Sigmoid colon (tissue), 7 donors: Measurements from ENCODE around the gene ZBTB21. TPM values are rescaled to one million over a fixed set of nuclear protein-coding genes. Genes with fewer than 3 reads are reported as not detected.
A peak's percentile ranks its signal among the peaks of the same experiment; 100 is the strongest.

ENCODE experiments used
- DNase-seq: peaks from one replicate; pipeline ENCODE4 v3.0.0-alpha.2; 2019
- H3K27ac ChIP-seq, 4 donors: fragments of 200-600 bp; sonication (generic); one replicate each; pipeline ENCODE4 v1.5.1; 2016 to 2019; ENCODE audit warnings: mild to moderate bottlenecking in 1 of 4
- H3K27me3 ChIP-seq, 3 donors: fragments of 200-600 bp; sonication (generic); one replicate each; pipeline ENCODE4 v1.5.1; 2019; ENCODE audit warnings: mild to moderate bottlenecking in 1 of 3
- H3K36me3 ChIP-seq, 4 donors: fragments of 200-600 bp; sonication (generic); one replicate each; pipeline ENCODE4 v1.5.1; 2016 to 2019
- H3K4me1 ChIP-seq, 4 donors: fragments of 200-600 bp; sonication (generic); one replicate each; pipeline ENCODE4 v1.5.1; 2017 to 2019
- H3K4me3 ChIP-seq, 4 donors: fragments of 200-600 bp; sonication (generic); one replicate each; pipeline ENCODE4 v1.5.1; 2017 to 2019; ENCODE audit warnings: mild to moderate bottlenecking in 2 of 4, moderate library complexity in 1 of 4
- H3K9me3 ChIP-seq, 4 donors: fragments of 200-600 bp in 3 of 4; sonication (generic) in 3 of 4; one replicate each; pipeline versions ENCODE4 v1.5.1 to v1.6.1; 2013 to 2019
- EP300 ChIP-seq, 4 donors: sonication (generic); formaldehyde crosslinking; IDR thresholded peaks; one replicate each; pipeline ENCODE4 v1.6.1; 2017; ENCODE audit warnings: antibody characterized with exemption in 4 of 4
- POLR2A ChIP-seq, 2 donors: fragments of 450-650 bp; IDR thresholded peaks; one replicate each; pipeline ENCODE4 v1.6.1; 2016; ENCODE audit warnings: antibody characterized with exemption in 2 of 2, mild to moderate bottlenecking in 2 of 2, moderate library complexity in 2 of 2
- POLR2AphosphoS5 ChIP-seq, 4 donors: sonication (generic); formaldehyde crosslinking; IDR thresholded peaks; one replicate each; pipeline ENCODE4 v1.6.1; 2017; ENCODE audit warnings: antibody characterized with exemption in 4 of 4
- WGBS, 2 donors: extraction: QIAGEN DNeasy Blood & Tissue Kit; methylation state at CpG; one replicate each; pipeline ENCODE4 v1.1.7; 2013; 5-methylcytosine and 5-hydroxymethylcytosine counted together
- intact Hi-C: fragments of 100-400 bp; cut with DNase I; formaldehyde crosslinking; loops from one replicate; pipeline ENCODE4 v1.15.1; 2023
- polyA plus RNA-seq, 3 donors: library from polyadenylated mRNA; stranded (reverse); fragments of 200-250 nt; gene quantifications; one replicate each; pipeline ENCODE4 v1.2.3, GENCODE V29; 2013
- total RNA-seq, 4 donors: library from RNA; depleted of rRNA; stranded (reverse); fragments of >200 nt; gene quantifications; one replicate each; pipeline ENCODE4 v1.1.0, GENCODE V29; 2016
- TF ChIP-seq, protein P1 (sequence below), 4 experiments: fragments of 450-650 bp in 3 of 4; fragments of 200-600 bp in 1 of 4; IDR thresholded peaks; one replicate each; pipeline ENCODE4 v1.5.1; 2016 to 2019; ENCODE audit warnings: antibody characterized with exemption in 4 of 4, mild to moderate bottlenecking in 3 of 4, moderate library complexity in 2 of 4
- donor health status: healthy with polysubstance abuse.
- donor health status: Bipolar disorder and iron deficiency.
- donor health status: healthy.

ZBTB21 gene
- total and polyA plus RNA-seq, 7 donors = 1.8 to 14.7 (median 6.9) TPM

DNA sequence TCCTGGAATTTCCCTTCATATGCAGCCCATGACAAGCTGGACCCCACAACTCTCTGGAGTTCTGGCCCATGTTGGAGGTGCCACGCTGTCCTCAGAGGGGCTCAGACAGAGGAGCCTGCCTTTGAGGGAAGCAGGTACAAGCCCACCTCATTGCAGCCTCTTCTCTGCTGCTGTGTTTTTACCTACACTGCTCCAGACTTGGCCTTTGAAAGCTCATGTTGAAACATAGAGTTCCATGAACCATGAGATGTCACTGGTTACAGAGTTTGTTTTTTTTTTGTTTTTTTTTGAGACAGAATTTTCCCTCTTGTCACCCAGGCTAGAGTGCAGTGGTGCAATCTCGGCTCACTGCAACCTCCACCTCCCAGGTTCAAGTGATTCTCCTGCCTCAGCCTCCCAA is 22.1 kb upstream of the ZBTB21 start:
- 85 to 96% methylated on average over 2 of the region's 2 CpGs for WGBS, 2 donors
- intact Hi-C loops = no loop called here

DNA sequence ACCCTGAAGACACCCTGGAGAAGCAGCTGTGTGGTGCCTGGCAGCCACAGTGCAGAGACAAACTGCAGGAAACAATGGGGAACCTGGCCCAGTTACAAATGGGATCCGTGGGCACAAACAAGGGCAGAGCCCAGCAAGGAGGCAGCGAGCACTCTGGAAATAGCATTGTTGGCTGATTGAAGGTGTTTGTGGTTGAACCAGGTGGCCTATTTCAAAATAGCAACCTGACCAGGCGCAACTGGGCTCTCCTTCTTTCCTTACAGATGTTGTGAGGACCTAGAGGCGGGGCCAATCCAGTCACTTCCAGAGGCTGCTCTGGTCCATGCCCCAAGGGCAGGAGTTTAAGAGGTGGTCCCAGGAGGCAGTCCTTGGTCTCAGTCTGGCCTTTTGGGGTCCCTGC is 21.7 kb upstream of the ZBTB21 start:
- no peaks in the 10 kb centered on the region for H3K27me3 ChIP-seq
- intact Hi-C loops = no loop called here
- WGBS, 2 donors = 66 to 85% methylated on average over 4 of the region's 4 CpGs
- no peak for DNase-seq
- no peaks in the 10 kb centered on the region for H3K36me3 ChIP-seq
- H3K4me3 ChIP-seq = no peak overlapping the region
- no peaks in the 10 kb centered on the region for H3K4me1 ChIP-seq
- TF ChIP-seq, protein P1, sequence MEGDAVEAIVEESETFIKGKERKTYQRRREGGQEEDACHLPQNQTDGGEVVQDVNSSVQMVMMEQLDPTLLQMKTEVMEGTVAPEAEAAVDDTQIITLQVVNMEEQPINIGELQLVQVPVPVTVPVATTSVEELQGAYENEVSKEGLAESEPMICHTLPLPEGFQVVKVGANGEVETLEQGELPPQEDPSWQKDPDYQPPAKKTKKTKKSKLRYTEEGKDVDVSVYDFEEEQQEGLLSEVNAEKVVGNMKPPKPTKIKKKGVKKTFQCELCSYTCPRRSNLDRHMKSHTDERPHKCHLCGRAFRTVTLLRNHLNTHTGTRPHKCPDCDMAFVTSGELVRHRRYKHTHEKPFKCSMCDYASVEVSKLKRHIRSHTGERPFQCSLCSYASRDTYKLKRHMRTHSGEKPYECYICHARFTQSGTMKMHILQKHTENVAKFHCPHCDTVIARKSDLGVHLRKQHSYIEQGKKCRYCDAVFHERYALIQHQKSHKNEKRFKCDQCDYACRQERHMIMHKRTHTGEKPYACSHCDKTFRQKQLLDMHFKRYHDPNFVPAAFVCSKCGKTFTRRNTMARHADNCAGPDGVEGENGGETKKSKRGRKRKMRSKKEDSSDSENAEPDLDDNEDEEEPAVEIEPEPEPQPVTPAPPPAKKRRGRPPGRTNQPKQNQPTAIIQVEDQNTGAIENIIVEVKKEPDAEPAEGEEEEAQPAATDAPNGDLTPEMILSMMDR (IDR thresholded peaks at IDR 0.05) = no peak
- no peak for TF ChIP-seq POLR2A (IDR thresholded peaks at IDR 0.05)
- TF ChIP-seq POLR2AphosphoS5 (IDR thresholded peaks at IDR 0.05) = no peak
- TF ChIP-seq EP300 (IDR thresholded peaks at IDR 0.05) = no peak
- H3K27ac ChIP-seq = no peak overlapping the region
- no peaks in the 10 kb centered on the region for H3K9me3 ChIP-seq

More for the DNA sequence above, 22.1 kb upstream of the ZBTB21 start:
- Histone ChIP-seq H3K27ac (no peak overlapping the region), H3K9me3 (no peaks in the 10 kb centered on the region), H3K27me3 (no peaks in the 10 kb centered on the region), H3K36me3 (no peaks in the 10 kb centered on the region), H3K4me1 (no peaks in the 10 kb centered on the region), H3K4me3 (no peak overlapping the region)
- no peak for DNase-seq
- TF ChIP-seq POLR2A (IDR thresholded peaks at IDR 0.05) (no peak), EP300 (IDR thresholded peaks at IDR 0.05) (no peak), POLR2AphosphoS5 (IDR thresholded peaks at IDR 0.05) (no peak)
- TF ChIP-seq, protein P1 (IDR thresholded peaks at IDR 0.05) = no peak

DNA sequence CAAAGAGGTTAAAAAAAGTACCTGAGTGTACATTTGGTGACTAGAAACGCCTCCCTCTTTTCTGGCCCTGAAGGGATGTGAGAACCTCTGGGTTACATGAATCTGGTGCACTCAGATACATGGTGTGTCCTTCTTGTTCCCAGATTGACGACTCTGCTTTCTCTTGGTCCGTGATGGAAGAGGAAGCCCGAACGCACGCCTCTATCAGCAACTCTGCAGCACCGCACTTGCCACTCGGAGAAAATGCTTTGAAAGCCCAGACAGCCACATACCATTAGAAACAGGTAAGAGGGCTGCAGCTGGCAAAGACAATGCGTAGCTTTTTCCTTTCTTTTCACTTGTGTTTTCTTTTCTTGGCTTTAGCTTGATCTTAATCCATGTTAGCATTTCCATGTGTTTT is 21.1 kb upstream of the ZBTB21 start:
- Histone ChIP-seq H3K9me3 (no peaks in the 10 kb centered on the region), H3K27me3 (no peaks in the 10 kb centered on the region), H3K4me3 (no peak overlapping the region), H3K27ac (no peak overlapping the region), H3K4me1 (no peaks in the 10 kb centered on the region), H3K36me3 (no peaks in the 10 kb centered on the region)
- WGBS, 2 donors = 85 to 88% methylated on average over 9 of the region's 9 CpGs
- DNase-seq = peak; percentile 17
- intact Hi-C loops = no loop called here
- TF ChIP-seq, protein P1 (IDR thresholded peaks at IDR 0.05) = no peak
- TF ChIP-seq POLR2AphosphoS5 (IDR thresholded peaks at IDR 0.05) (no peak), EP300 (IDR thresholded peaks at IDR 0.05) (no peak), POLR2A (IDR thresholded peaks at IDR 0.05) (no peak)

DNA sequence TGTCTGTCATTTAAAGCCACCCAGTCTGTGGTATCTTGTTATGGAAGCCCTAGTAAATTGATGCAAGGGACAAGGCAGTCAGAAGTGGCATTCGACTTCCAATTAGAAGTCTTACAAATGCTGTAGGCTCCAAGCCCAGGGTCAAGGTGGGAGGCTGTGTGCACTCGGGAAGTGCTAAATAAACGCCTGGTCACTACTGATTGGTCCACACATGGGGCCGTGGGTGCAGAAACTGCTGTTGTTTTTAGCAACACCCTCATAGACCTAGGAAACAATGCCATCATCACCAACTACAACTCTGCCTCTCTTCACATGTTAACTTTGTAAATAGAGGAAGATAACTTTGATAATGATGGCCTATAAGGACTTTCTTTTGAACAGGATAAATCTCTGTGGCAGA is 20.2 kb upstream of the ZBTB21 start:
- H3K4me1 ChIP-seq = no peaks in the 10 kb centered on the region
- no peaks in the 10 kb centered on the region for H3K36me3 ChIP-seq
- intact Hi-C loops = no loop called here
- H3K27ac ChIP-seq = no peak overlapping the region
- WGBS, 2 donors = 92 to 93% methylated on average over 4 of the region's 4 CpGs
- TF ChIP-seq EP300 (IDR thresholded peaks at IDR 0.05) (no peak), POLR2A (IDR thresholded peaks at IDR 0.05) (no peak), POLR2AphosphoS5 (IDR thresholded peaks at IDR 0.05) (no peak)
- TF ChIP-seq, protein P1 (IDR thresholded peaks at IDR 0.05) = no peak
- H3K27me3 ChIP-seq = no peaks in the 10 kb centered on the region
- no peaks in the 10 kb centered on the region for H3K9me3 ChIP-seq
- DNase-seq = peak; percentile 35
- no peak overlapping the region for H3K4me3 ChIP-seq

DNA sequence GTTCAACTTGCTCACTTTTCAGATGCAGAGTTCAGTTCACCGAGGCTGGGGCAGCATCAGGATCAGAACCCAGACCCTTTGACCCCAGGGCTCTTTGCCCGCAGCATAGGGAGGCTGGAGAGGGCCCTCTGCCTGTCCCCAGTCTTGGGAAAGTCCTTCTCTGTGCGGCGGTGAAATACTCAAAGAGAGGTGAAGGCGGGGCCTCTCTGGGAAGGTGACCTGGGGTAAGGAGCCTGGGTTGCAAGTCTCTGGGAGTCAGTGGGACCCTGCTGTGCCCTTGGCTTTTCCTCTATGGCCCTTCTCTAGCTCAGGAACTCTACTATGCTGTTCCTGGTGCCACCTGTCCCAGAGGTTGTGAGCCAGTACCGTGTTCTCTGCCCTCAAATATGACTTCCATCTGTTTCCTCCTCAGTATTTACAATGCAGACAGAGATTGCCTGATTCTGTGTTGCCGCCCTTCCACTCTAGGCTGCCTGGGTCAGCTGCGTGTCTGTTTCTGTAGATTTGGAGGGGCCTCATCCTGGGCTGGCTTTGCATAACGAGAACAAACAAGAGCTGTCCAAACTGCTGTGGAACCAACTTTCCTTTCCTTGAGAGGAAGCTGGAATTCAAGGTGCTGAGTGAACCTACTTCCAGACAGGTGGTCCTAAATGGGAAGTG is 18.7 kb upstream of the ZBTB21 start:
- Histone ChIP-seq H3K4me3 (no peak overlapping the region), H3K27me3 (no peaks in the 10 kb centered on the region), H3K9me3 (no peaks in the 10 kb centered on the region), H3K4me1 (no peaks in the 10 kb centered on the region), H3K27ac (peak overlapping the region in 3 of 4 donors; percentile 42 to 48 (median 43)), H3K36me3 (no peaks in the 10 kb centered on the region)
- TF ChIP-seq, protein P1 (IDR thresholded peaks at IDR 0.05) = no peak
- TF ChIP-seq POLR2A (IDR thresholded peaks at IDR 0.05) = no peak
- no peak for TF ChIP-seq POLR2AphosphoS5 (IDR thresholded peaks at IDR 0.05)
- TF ChIP-seq EP300 (IDR thresholded peaks at IDR 0.05) = no peak
- DNase-seq = peak; percentile 57
- 49 to 62% methylated on average over 9 of the region's 9 CpGs for WGBS, 2 donors
- intact Hi-C loops = no loop called here
